ENCODE measurements around the gene PRAMEF1. TPM values are rescaled to one million over a fixed set of nuclear protein-coding genes. Genes with fewer than 3 reads are reported as not detected.

The PRAMEF1 gene
- total and polyA plus RNA-seq, 2 of the 4 experiments (the other 2 are of a cell fraction): not detected

DNA sequence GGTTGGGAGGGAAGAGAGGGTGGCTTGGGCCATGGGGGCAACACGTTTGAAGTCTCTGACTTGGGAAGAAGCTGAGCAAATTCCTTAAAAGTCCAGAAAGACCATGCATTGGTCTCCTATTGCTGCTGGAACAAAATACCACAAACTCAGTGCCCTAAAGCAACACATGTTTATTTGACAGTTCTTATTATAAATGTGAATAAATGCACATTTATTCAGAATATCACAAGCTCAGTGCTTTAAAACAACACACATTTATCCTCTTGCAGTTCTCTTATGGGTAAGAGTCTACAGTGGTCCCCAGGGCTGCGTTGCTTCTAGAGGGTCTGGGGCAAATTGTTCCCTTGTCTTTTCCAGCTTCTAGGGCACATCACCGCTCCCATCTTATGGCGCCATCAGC is 27.7 kb upstream of the PRAMEF1 start:
- H2AK9ac ChIP-seq (replicated peaks; ENCODE audit: low read depth, low read length, poor library complexity): no peak overlapping the region
- no peak overlapping the region for H3K18ac ChIP-seq (ENCODE audit: low read depth, low read length)
- H3K9me1 ChIP-seq (ENCODE audit: insufficient read depth, low read length): no peaks in the 10 kb centered on the region
- H3K9me3 ChIP-seq (ENCODE audit: control insufficient read depth, insufficient read depth, low read length): peaks cover 25% of the 10 kb centered on the region
- no peak overlapping the region for H3K4ac ChIP-seq (ENCODE audit: low read depth, low read length)
- dilution Hi-C loops (cut with HindIII; ENCODE audit: low sequenced_read_pairs, unreplicated experiment) (no loop called here), in situ Hi-C loops (cut with MboI; ENCODE audit: low sequenced_read_pairs) (no loop called here), intact Hi-C loops (cut with micrococcal nuclease) (no loop called here)
- no peaks in the 10 kb centered on the region for H3K4me1 ChIP-seq (ENCODE audit: control insufficient read depth, insufficient read depth, low read length)
- BruUV-seq (replicated peaks): no TSS peak
- 54% methylated on average over 2 of the region's 4 CpGs; no CpG with 5 or more reads in 1 of the 2 experiments for WGBS, 2 experiments (ENCODE audit: extremely low coverage in 2 of 2, insufficient read length in 1 of 2)
- no peak overlapping the region for H3K56ac ChIP-seq (ENCODE audit: extremely low read depth, insufficient read depth, low read length)
- no peak overlapping the region for H2BK15ac ChIP-seq (ENCODE audit: low read depth, low read length)
- no peak overlapping the region for H3K4me3 ChIP-seq (ENCODE audit: insufficient read depth, low read depth, low read length)
- H3K27ac ChIP-seq (ENCODE audit: insufficient read depth, low read length): no peak overlapping the region
- H2AFZ ChIP-seq (replicated peaks; ENCODE audit: low read length, poor library complexity): no peak overlapping the region
- H3K36me3 ChIP-seq (ENCODE audit: control insufficient read depth, insufficient read depth, low read length): no peaks in the 10 kb centered on the region
- H3K9ac ChIP-seq (ENCODE audit: low read depth, low read length): no peak overlapping the region
- no peak overlapping the region for H2AK5ac ChIP-seq (ENCODE audit: low read depth, low read length)
- H4K91ac ChIP-seq (ENCODE audit: insufficient read depth, low read depth, low read length): no peak overlapping the region
- H3K23ac ChIP-seq (ENCODE audit: low read depth, low read length): no peak overlapping the region
- DNase-seq (no peak), ATAC-seq (ENCODE audit: low read depth) (no peak)
- no peak overlapping the region for H2BK5ac ChIP-seq (ENCODE audit: low read depth, low read length, poor library complexity, severe bottlenecking)
- ChIA-PET CTCF (interaction anchor here (0.8 kb wide), 1 partner anchor 9 kb away, joined by 3 read pairs; no protein-coding TSS in a partner anchor), POLR2A (ENCODE audit: unreplicated experiment) (no interaction called here)
- H3K79me1 ChIP-seq (ENCODE audit: low read depth in 1 of 2, low read length in 2 of 2): no peaks in the 10 kb centered on the region
- no peak overlapping the region for H3K4me2 ChIP-seq (ENCODE audit: low read depth, low read length)
- no peak overlapping the region for H2BK20ac ChIP-seq (ENCODE audit: low read depth, low read length)
- no peaks in the 10 kb centered on the region for H4K20me1 ChIP-seq (ENCODE audit: insufficient read depth, low read length)
- no peak overlapping the region for H2BK120ac ChIP-seq (ENCODE audit: low read depth, low read length)
- no peak overlapping the region for H4K5ac ChIP-seq (ENCODE audit: low read depth, low read length)
- no peak overlapping the region for H3K14ac ChIP-seq (replicated peaks; ENCODE audit: low read depth, low read length)
- no peaks in the 10 kb centered on the region for H3K27me3 ChIP-seq (ENCODE audit: control insufficient read depth, insufficient read depth, low read length)
- no peak overlapping the region for H4K8ac ChIP-seq (ENCODE audit: low read depth in 2 of 2, low read length in 2 of 2)
- TF ChIP-seq SMC3 (IDR thresholded peaks at IDR 0.05; ENCODE audit: low read depth, low read length): no peak
- TF ChIP-seq RCOR1 (IDR thresholded peaks at IDR 0.05; ENCODE audit: insufficient replicate concordance, low read length): no peak
- no peak for TF ChIP-seq NFE2L2 (IDR thresholded peaks at IDR 0.05; ENCODE audit: low read depth, low read length)
- TF ChIP-seq CHD1 (IDR thresholded peaks at IDR 0.05; ENCODE audit: low read depth, low read length): no peak
- TF ChIP-seq RAD21 (IDR thresholded peaks at IDR 0.05; ENCODE audit: low read length): no peak
- TF ChIP-seq FOS (IDR thresholded peaks at IDR 0.05; ENCODE audit: low read depth, low read length): no peak
- TF ChIP-seq, protein P1, sequence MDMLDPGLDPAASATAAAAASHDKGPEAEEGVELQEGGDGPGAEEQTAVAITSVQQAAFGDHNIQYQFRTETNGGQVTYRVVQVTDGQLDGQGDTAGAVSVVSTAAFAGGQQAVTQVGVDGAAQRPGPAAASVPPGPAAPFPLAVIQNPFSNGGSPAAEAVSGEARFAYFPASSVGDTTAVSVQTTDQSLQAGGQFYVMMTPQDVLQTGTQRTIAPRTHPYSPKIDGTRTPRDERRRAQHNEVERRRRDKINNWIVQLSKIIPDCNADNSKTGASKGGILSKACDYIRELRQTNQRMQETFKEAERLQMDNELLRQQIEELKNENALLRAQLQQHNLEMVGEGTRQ (IDR thresholded peaks at IDR 0.05; ENCODE audit: low read depth, low read length): no peak
- TF ChIP-seq MAFK (IDR thresholded peaks at IDR 0.05; ENCODE audit: low read depth, low read length): no peak
- no peak for TF ChIP-seq CEBPB (IDR thresholded peaks at IDR 0.05; ENCODE audit: low read depth, low read length)
- TF ChIP-seq, protein P2, sequence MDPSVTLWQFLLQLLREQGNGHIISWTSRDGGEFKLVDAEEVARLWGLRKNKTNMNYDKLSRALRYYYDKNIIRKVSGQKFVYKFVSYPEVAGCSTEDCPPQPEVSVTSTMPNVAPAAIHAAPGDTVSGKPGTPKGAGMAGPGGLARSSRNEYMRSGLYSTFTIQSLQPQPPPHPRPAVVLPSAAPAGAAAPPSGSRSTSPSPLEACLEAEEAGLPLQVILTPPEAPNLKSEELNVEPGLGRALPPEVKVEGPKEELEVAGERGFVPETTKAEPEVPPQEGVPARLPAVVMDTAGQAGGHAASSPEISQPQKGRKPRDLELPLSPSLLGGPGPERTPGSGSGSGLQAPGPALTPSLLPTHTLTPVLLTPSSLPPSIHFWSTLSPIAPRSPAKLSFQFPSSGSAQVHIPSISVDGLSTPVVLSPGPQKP (IDR thresholded peaks at IDR 0.05; ENCODE audit: borderline replicate concordance, low read depth, low read length): no peak
- no peak for TF ChIP-seq POLR2A (IDR thresholded peaks at IDR 0.05; ENCODE audit: low read depth, low read length)
- TF ChIP-seq BHLHE40 (IDR thresholded peaks at IDR 0.05; ENCODE audit: low read depth, low read length): no peak
- TF ChIP-seq RFX5 (IDR thresholded peaks at IDR 0.05; ENCODE audit: low read depth, low read length): no peak
- TF ChIP-seq MAZ (IDR thresholded peaks at IDR 0.05; ENCODE audit: borderline replicate concordance, low read depth, low read length): no peak
- no peak for TF ChIP-seq MXI1 (IDR thresholded peaks at IDR 0.05; ENCODE audit: borderline replicate concordance, low read depth, low read length)
- TF ChIP-seq, protein P3, sequence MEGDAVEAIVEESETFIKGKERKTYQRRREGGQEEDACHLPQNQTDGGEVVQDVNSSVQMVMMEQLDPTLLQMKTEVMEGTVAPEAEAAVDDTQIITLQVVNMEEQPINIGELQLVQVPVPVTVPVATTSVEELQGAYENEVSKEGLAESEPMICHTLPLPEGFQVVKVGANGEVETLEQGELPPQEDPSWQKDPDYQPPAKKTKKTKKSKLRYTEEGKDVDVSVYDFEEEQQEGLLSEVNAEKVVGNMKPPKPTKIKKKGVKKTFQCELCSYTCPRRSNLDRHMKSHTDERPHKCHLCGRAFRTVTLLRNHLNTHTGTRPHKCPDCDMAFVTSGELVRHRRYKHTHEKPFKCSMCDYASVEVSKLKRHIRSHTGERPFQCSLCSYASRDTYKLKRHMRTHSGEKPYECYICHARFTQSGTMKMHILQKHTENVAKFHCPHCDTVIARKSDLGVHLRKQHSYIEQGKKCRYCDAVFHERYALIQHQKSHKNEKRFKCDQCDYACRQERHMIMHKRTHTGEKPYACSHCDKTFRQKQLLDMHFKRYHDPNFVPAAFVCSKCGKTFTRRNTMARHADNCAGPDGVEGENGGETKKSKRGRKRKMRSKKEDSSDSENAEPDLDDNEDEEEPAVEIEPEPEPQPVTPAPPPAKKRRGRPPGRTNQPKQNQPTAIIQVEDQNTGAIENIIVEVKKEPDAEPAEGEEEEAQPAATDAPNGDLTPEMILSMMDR (conservative IDR thresholded peaks at IDR 0.05; ENCODE audit: low read depth, low read length): no peak

All from IMR-90 (cell line).